ENCODE measurements around the gene ZNF787. TPM values are rescaled to one million over a fixed set of nuclear protein-coding genes. Genes with fewer than 3 reads are reported as not detected.

ZNF787 gene
- total RNA-seq, 1 experiment from 2014 or later: 51.0 TPM

GRCh38 chr19:56124578-56124977, 3.5 kb upstream of the ZNF787 start:
- no peaks in the 10 kb centered on the region for H3K27me3 ChIP-seq (replicated peaks; ENCODE audit: insufficient read depth, low read depth, low read length, poor library complexity)
- ChIA-PET CTCF (no interaction called here), POLR2A (ENCODE audit: low non-redundant PET) (no interaction called here)
- no TSS peak for BruUV-seq (replicated peaks)
- TF ChIP-seq, protein P1, sequence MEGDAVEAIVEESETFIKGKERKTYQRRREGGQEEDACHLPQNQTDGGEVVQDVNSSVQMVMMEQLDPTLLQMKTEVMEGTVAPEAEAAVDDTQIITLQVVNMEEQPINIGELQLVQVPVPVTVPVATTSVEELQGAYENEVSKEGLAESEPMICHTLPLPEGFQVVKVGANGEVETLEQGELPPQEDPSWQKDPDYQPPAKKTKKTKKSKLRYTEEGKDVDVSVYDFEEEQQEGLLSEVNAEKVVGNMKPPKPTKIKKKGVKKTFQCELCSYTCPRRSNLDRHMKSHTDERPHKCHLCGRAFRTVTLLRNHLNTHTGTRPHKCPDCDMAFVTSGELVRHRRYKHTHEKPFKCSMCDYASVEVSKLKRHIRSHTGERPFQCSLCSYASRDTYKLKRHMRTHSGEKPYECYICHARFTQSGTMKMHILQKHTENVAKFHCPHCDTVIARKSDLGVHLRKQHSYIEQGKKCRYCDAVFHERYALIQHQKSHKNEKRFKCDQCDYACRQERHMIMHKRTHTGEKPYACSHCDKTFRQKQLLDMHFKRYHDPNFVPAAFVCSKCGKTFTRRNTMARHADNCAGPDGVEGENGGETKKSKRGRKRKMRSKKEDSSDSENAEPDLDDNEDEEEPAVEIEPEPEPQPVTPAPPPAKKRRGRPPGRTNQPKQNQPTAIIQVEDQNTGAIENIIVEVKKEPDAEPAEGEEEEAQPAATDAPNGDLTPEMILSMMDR (conservative IDR thresholded peaks at IDR 0.05; ENCODE audit: low read depth, low read length): no peak
- no peak for TF ChIP-seq EZH2 (IDR thresholded peaks at IDR 0.05; ENCODE audit: borderline replicate concordance, low read depth, low read length, poor library complexity, severe bottlenecking)
- peaks cover 3% of the 10 kb centered on the region for H3K4me1 ChIP-seq (ENCODE audit: insufficient read depth, low read length, poor library complexity, severe bottlenecking)
- H3K4me3 ChIP-seq (ENCODE audit: low read depth, low read length, poor library complexity, severe bottlenecking): no peak overlapping the region
- no peaks in the 10 kb centered on the region for H3K36me3 ChIP-seq (ENCODE audit: insufficient read depth, low read length, poor library complexity, severe bottlenecking)
- H3K9me3 ChIP-seq (ENCODE audit: low read depth, low read length, poor library complexity, severe bottlenecking): no peaks in the 10 kb centered on the region
- intact Hi-C loops (cut with micrococcal nuclease; ENCODE audit: unreplicated experiment): no loop called here
- H3K27ac ChIP-seq (ENCODE audit: low read depth, low read length, poor library complexity, severe bottlenecking): no peak overlapping the region
- DNase-seq (ENCODE audit: low spot score): no peak

DNA sequence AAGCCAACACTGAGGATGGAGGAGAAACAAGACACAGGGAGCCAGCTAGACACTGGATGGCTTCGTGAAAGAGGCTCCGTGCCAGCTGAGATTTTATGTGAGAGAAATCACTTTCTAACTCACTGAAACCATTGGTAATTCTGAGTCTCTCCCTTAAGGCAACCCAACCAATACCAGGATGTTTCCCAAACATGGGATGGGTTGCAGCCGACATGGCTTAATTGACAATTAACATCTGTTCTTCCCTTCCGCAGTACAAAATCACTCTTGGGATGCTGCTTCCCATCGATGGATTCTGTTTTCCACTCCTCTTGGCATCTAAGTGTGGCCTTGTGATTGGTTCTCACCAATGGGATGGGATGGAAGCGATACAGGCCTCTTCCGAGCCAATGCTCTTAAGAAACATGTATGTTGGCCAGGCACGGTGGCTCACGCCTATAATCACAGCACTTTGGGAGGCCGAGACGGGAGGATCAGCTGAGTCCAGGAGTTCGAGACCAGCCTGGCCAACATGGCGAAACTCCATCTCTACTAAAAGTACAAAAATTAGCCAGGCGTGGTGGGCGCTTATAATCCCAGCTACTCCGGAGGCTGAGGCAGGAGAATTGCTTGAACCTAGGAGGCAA, 2.3 kb upstream of the ZNF787 start:
- Histone ChIP-seq H3K27me3 (replicated peaks; ENCODE audit: insufficient read depth, low read depth, low read length, poor library complexity) (no peaks in the 10 kb centered on the region), H3K9me3 (ENCODE audit: low read depth, low read length, poor library complexity, severe bottlenecking) (no peaks in the 10 kb centered on the region), H3K36me3 (ENCODE audit: insufficient read depth, low read length, poor library complexity, severe bottlenecking) (no peaks in the 10 kb centered on the region), H3K27ac (ENCODE audit: low read depth, low read length, poor library complexity, severe bottlenecking) (no peak overlapping the region), H3K4me1 (ENCODE audit: insufficient read depth, low read length, poor library complexity, severe bottlenecking) (peaks cover 10% of the 10 kb centered on the region), H3K4me3 (ENCODE audit: low read depth, low read length, poor library complexity, severe bottlenecking) (no peak overlapping the region)
- ChIA-PET CTCF (no interaction called here), POLR2A (ENCODE audit: low non-redundant PET) (no interaction called here)
- no peak for TF ChIP-seq EZH2 (IDR thresholded peaks at IDR 0.05; ENCODE audit: borderline replicate concordance, low read depth, low read length, poor library complexity, severe bottlenecking)
- TF ChIP-seq, protein P1 (conservative IDR thresholded peaks at IDR 0.05; ENCODE audit: low read depth, low read length): no peak
- BruUV-seq (replicated peaks): no TSS peak
- no peak for DNase-seq (ENCODE audit: low spot score)
- intact Hi-C loops (cut with micrococcal nuclease; ENCODE audit: unreplicated experiment): no loop called here

DNA sequence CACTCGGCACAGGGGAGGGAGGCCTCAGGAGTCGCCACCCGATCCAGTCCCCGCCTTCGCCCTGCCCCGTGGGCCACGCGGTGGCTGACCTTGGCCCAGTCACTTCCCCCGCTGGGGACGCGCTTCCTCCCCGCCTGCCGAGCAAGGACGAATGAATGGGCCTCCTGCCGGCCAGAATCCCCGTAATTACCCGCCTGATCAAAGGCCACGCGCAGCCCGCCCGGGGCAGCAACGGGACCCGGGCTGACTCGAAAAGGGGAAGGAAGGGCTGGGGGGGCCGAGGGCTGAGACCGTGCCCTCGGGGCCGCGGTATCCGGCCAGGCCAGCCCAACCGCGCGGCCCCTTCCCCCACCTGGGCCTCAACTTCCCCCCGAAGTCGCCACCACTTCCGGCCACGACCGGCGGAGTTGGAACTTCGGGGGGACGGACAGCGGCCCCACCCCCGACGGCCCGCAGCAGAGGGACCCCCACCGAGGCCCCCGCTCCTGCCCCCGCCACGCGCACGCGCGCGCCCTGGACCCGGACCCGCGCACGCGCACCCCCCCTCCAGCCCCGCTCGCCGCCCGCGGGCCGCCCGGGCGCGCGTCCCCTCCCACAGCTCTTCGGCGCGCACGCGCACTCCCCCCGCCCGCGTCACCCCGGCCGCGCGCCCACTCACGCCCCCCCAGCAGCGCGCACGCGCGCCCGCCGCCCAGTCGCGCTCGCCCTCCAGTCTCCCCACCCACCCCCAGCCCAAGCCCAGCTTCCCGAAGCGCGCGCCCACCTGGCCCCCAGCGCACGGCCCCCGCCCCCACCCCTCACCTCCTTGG, 520 bp downstream of the ZNF787 start:
- ChIA-PET CTCF (interaction anchor here (0.7 kb wide), 1 partner anchor 213 kb away, joined by 3 read pairs; no protein-coding TSS in a partner anchor), POLR2A (ENCODE audit: low non-redundant PET) (interaction anchor here (0.6 to 1.1 kb wide), 3 partner anchors 14 to 41 kb away, joined by 3 to 4 read pairs (median 3); no protein-coding TSS in a partner anchor)
- no TSS peak for BruUV-seq (replicated peaks)
- H3K36me3 ChIP-seq (ENCODE audit: insufficient read depth, low read length, poor library complexity, severe bottlenecking): no peaks in the 10 kb centered on the region
- H3K4me1 ChIP-seq (ENCODE audit: insufficient read depth, low read length, poor library complexity, severe bottlenecking): peaks cover 10% of the 10 kb centered on the region
- peak overlapping the region; percentile 97 for H3K4me3 ChIP-seq (ENCODE audit: low read depth, low read length, poor library complexity, severe bottlenecking)
- intact Hi-C loops (cut with micrococcal nuclease; ENCODE audit: unreplicated experiment): loop anchor here (2.0 kb wide), 1 partner anchor 20 kb away; the partner anchor contains the start of gene ZNF444
- no peaks in the 10 kb centered on the region for H3K9me3 ChIP-seq (ENCODE audit: low read depth, low read length, poor library complexity, severe bottlenecking)
- peak; percentile 87 for DNase-seq (ENCODE audit: low spot score)
- TF ChIP-seq, protein P1 (conservative IDR thresholded peaks at IDR 0.05; ENCODE audit: low read depth, low read length): no peak
- no peak for TF ChIP-seq EZH2 (IDR thresholded peaks at IDR 0.05; ENCODE audit: borderline replicate concordance, low read depth, low read length, poor library complexity, severe bottlenecking)
- H3K27me3 ChIP-seq (replicated peaks; ENCODE audit: insufficient read depth, low read depth, low read length, poor library complexity): no peaks in the 10 kb centered on the region
- H3K27ac ChIP-seq (ENCODE audit: low read depth, low read length, poor library complexity, severe bottlenecking): peak overlapping the region; percentile 98
